HG02852 (cell line): ENCODE data around the gene UNC45A.

Experiments used
- ATAC-seq: cut with Tn5 transposase; IDR thresholded peaks from one replicate; pipeline ENCODE4 v1.9.1; 2021; ENCODE audit warnings: mild to moderate bottlenecking, moderate library complexity; ENCODE audit not compliant: unreplicated experiment

The UNC45A gene

DNA sequence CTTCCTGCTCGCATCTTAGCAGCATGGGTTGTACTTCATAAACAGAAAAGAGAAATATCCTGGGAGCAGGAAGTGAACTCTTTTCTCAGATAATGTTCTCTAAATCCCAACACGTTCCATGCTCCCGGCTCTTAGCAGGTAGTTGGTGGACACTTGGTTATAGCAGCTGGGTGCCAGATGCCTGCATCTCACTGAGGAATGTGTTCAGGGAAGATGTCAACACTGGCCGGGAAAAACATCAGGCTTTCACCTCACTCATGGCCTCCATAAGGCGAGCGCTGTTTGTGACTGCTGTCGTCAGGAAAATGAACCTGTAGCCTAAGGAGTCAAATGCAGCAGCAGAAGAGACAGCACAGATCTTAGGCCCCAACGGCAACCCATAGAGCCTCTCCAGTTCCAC, 63.7 kb downstream of the UNC45A start:
- no peak for ATAC-seq

GRCh38 chr15:91001209-91001608, 66.1 kb downstream of the UNC45A start:
- ATAC-seq = no peak
